HG03095 (cell line): Measurements from ENCODE around the gene ARHGEF6.
A peak's percentile ranks its signal among the peaks of the same experiment; 100 is the strongest.

Experiments
- ATAC-seq: cut with Tn5 transposase; IDR thresholded peaks from one replicate; pipeline ENCODE4 v1.9.1; 2021; ENCODE audit warnings: moderate library complexity; ENCODE audit not compliant: unreplicated experiment

Gene ARHGEF6

GRCh38 chrX:136694431-136695087 is 86.2 kb downstream of the ARHGEF6 start:
- peak; percentile 60 for ATAC-seq

- no peak for ATAC-seq
These were observed 88.5 kb downstream of the ARHGEF6 start for GRCh38 chrX:136692271-136692670.

- no peak for ATAC-seq
These were observed 89.5 kb downstream of the ARHGEF6 start for GRCh38 chrX:136691028-136691809.

- ATAC-seq = no peak
These were observed 91.3 kb downstream of the ARHGEF6 start for GRCh38 chrX:136689436-136689835.

GRCh38 chrX:136687457-136687856 is 93.3 kb downstream of the ARHGEF6 start:
- no peak for ATAC-seq

GRCh38 chrX:136684120-136684519 is 96.6 kb downstream of the ARHGEF6 start:
- ATAC-seq = no peak

GRCh38 chrX:136679531-136679930 is 101.2 kb downstream of the ARHGEF6 start:
- ATAC-seq = no peak

- no peak for ATAC-seq
These were observed 106.3 kb downstream of the ARHGEF6 start for GRCh38 chrX:136674270-136674985.

- no peak for ATAC-seq
These were observed 109.6 kb downstream of the ARHGEF6 start for GRCh38 chrX:136671006-136671610.

GRCh38 chrX:136667446-136668168 is 113.1 kb downstream of the ARHGEF6 start:
- ATAC-seq = no peak

GRCh38 chrX:136666088-136666487 is 114.6 kb downstream of the ARHGEF6 start:
- ATAC-seq = peak; percentile 46

- ATAC-seq = no peak
These were observed 115.4 kb downstream of the ARHGEF6 start for GRCh38 chrX:136665258-136665900.

GRCh38 chrX:136662976-136663375 is 117.8 kb downstream of the ARHGEF6 start:
- no peak for ATAC-seq

- ATAC-seq = no peak
These were observed 118.6 kb downstream of the ARHGEF6 start for GRCh38 chrX:136662104-136662503.

GRCh38 chrX:136660896-136661295 is 119.8 kb downstream of the ARHGEF6 start:
- no peak for ATAC-seq

- no peak for ATAC-seq
These were observed 121.6 kb downstream of the ARHGEF6 start for GRCh38 chrX:136659174-136659573.

- no peak for ATAC-seq
These were observed 122.6 kb downstream of the ARHGEF6 start for GRCh38 chrX:136658151-136658550.

GRCh38 chrX:136656361-136656964 is 124.3 kb downstream of the ARHGEF6 start:
- ATAC-seq = no peak

GRCh38 chrX:136652822-136653723 is 127.7 kb downstream of the ARHGEF6 start:
- no peak for ATAC-seq
